ENCODE results near the gene FOXK1.

Gene FOXK1

GRCh38 chr7:4763091-4763793 is 81.1 kb downstream of the FOXK1 start:
- in situ Hi-C loops (cut with MboI; ENCODE audit: low sequenced_read_pairs), result loop anchor here (25.0 kb wide), 1 partner anchor 151 kb away; no protein-coding TSS in a partner anchor

DNA sequence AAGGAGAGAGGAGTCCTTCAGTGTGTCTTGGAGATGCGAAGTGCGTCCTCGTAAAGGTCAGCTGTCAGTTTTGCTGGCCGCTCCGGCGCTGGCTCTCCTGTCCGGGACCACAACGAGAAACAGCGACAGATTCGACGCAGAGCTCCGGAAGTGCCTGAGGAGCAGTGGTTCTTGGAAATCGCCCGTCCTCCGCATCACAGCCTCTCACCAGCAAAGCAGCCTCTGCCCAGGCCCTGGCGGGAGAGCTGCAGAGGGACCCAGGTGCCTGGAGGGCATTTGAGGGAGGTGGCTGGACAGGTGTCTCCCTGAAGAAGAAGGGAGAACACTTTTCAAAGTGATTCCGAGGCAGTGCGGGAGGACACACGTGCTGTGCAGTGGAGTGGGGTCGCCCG is 81.7 kb downstream of the FOXK1 start:
- in situ Hi-C loops (cut with MboI; ENCODE audit: low sequenced_read_pairs), result loop anchor here (25.0 kb wide), 1 partner anchor 151 kb away; no protein-coding TSS in a partner anchor

DNA sequence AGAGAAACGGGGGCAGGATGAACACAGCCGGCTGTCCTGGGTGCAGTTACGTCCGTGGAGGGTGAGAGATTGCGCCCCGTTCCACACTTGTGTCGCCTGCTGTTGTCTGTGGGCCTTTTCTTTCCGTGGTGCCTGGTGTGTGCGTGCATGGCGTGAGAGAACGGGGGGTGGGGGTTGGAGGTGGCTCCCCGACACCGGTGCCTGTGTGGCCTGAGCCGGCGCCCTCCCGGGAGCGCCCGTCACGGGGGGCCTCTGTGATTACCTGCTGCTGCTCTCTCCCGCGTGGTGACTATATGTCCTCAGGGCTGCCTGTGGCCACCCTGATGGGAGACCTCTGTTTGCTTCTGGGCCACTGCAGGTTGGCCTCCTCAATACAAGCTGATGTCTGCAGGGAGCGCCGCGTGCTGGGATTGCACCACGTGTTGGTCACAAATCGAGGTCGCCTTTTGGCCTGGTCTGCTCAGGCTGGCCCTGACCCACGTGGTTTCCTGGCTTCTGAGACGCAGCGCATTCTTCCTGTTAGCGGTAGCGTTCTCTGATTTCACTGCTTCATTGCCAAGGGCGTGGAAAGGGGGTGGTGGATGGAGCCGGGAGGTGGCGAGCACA is 82.4 kb downstream of the FOXK1 start:
- in situ Hi-C loops (cut with MboI; ENCODE audit: low sequenced_read_pairs), result loop anchor here (25.0 kb wide), 1 partner anchor 152 kb away; no protein-coding TSS in a partner anchor

- in situ Hi-C loops (cut with MboI; ENCODE audit: low sequenced_read_pairs), result loop anchor here (25.0 kb wide), 1 partner anchor 154 kb away; no protein-coding TSS in a partner anchor
These were observed 83.8 kb downstream of the FOXK1 start for GRCh38 chr7:4765776-4766490.

GRCh38 chr7:4766666-4767519 is 84.8 kb downstream of the FOXK1 start:
- in situ Hi-C loops (cut with MboI; ENCODE audit: low sequenced_read_pairs), result loop anchor here (25.0 kb wide), 1 partner anchor 155 kb away; no protein-coding TSS in a partner anchor

DNA sequence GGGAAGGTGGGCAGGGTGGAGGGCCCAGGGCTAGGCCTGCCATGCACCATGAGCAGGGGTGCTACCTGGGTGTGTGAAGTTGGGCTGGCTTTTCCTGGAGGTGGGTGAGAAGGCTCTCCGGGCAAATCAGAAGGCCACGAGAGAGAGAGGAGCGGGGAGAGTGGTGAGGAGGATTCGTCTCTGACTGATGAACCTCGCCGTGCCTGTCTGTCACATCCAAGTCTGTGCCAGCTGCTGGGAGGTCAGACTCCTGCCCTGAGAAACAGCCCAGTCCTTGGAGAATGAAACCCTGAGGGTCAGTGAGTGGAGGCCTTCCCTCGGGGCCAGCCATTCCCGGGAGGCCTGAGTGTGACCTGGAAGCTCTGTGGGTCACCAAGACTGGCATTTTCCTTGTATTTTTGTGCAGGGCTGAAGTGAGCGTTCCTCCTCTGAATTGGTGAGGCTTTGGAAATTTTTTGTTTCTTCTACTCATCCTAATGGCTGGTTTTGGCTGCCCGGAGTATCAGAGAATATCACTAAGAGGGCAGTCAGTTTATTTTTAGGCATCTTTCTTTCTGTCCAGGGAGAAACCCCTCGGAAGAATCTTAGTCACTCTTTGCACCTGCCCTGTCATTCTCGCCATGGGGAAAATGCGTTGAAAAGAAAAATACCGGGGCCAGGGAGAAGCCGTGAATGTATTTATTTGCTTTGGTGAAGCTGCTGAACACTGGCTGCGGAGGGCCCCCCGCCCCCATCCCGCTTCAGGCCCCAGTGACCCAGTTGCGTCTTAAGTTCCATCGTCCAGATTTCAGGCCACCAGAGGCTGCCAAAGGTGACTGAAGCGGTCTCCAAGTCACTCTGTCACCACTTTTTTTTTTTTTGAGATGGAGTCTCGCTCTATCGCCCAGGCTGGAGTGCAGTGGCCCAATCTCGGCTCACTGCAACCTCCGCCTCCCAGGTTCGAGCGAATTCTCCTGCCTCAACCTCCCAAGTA is 86.8 kb downstream of the FOXK1 start:
- in situ Hi-C loops (cut with MboI; ENCODE audit: low sequenced_read_pairs), result loop anchor here (25.0 kb wide), 1 partner anchor 157 kb away; no protein-coding TSS in a partner anchor

GRCh38 chr7:4769761-4770160 is 87.7 kb downstream of the FOXK1 start:
- in situ Hi-C loops (cut with MboI; ENCODE audit: low sequenced_read_pairs), result loop anchor here (25.0 kb wide), 1 partner anchor 157 kb away; no protein-coding TSS in a partner anchor

DNA sequence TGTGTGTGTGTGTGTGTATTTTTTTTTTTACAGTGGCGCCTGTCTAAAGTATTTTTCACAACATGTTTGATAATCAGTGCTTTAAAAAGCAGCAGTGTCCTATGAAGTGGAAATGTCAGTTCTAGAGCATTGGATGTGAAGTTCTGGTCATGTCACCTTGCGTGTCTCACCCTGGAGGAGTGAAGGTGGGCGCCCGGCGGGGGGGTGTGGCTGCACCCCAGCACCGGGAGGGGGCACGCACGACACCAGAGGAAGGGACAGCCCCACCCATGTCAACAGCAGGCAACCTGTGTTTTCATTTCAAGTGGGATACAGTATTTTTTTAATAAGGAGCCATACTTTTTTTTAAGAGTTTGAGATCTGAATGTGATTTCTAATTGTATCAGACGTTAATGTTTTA is 88.8 kb downstream of the FOXK1 start:
- in situ Hi-C loops (cut with MboI; ENCODE audit: low sequenced_read_pairs), result loop anchor here (25.0 kb wide), 1 partner anchor 159 kb away; no protein-coding TSS in a partner anchor

- in situ Hi-C loops (cut with MboI; ENCODE audit: low sequenced_read_pairs), result loop anchor here (25.0 kb wide), 1 partner anchor 159 kb away; no protein-coding TSS in a partner anchor
These were observed 89.6 kb downstream of the FOXK1 start for GRCh38 chr7:4771737-4772136.

- in situ Hi-C loops (cut with MboI; ENCODE audit: low sequenced_read_pairs), result loop anchor here (25.0 kb wide), 1 partner anchor 160 kb away; no protein-coding TSS in a partner anchor
These were observed 90.2 kb downstream of the FOXK1 start for GRCh38 chr7:4772306-4772705.

GRCh38 chr7:4774007-4774406 is 91.9 kb downstream of the FOXK1 start:
- in situ Hi-C loops (cut with MboI; ENCODE audit: low sequenced_read_pairs), result loop anchor here (25.0 kb wide), 1 partner anchor 162 kb away; no protein-coding TSS in a partner anchor

DNA sequence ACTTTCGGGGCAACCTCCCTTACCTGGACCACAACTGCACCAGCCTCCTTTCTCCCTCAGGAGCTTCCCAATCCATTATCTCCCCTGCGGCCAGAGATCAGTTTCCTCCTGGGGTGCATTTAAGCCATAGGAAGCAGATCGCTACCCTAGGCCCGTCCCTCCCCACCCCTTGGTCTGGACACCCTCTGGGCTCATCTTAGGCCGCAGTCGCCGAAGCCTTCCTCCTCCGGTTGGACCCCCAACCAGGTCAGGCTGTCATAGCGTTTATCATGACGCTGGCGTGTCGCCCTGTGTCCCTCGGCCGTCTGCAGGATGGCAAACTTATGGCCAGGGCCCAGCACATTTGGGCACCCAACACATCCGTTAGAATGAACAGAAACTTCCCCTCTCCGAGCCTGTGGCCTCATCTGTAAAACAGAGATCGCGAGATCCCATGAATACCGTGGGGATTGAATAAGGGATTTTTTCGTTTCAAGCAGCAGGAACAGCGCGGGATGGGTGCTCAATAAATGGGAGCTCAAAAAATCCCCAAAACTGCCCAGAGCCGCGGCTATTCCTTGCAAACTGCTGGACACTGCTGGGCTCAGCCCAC is 92.7 kb downstream of the FOXK1 start:
- in situ Hi-C loops (cut with MboI; ENCODE audit: low sequenced_read_pairs), result loop anchor here (25.0 kb wide), 1 partner anchor 162 kb away; no protein-coding TSS in a partner anchor

- in situ Hi-C loops (cut with MboI; ENCODE audit: low sequenced_read_pairs), result no loop called here
These were observed 93.3 kb downstream of the FOXK1 start, which contains the start of gene AP5Z1 for GRCh38 chr7:4775250-4775847. AP5Z1 (plus strand) TSS chr7:4775623; CDS start chr7:4775716, 93 bp downstream.

DNA sequence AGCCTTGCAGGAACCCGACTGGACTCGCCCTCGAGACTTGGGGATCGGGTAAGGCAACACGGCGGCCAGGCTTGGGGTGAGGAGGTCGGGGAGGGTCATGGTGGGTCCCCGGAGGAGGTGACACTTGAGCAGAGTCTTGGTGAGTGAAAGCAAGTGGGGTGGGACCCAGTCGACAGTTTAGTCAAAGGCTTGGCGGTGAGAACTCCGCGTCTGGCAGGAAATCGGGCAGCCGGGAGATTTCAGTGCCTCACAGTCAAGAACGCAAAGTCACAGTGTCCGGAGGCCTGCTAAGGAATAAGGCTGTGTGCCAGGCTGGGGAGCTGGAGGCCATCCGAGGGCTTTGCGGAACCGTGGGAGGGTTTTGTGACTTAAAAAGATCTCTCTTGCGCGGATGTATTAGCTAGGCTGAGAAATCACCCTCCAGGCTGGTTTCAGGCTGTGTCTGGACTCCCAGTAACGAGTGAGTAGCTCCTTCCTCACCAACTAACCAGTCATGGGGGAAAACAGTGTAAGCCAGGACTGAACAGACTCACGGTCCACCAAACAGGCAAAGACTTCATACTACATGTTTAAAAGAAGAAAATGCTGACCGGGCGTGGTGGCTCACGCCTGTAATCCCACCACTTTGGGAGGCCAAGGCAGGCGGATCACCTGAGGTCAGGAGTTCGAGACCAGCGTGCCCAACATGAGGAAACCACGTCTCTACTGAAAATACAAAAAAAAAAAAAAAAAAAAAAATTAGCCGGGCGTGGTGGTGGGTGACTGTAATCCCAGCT is 93.9 kb downstream of the FOXK1 start:
- in situ Hi-C loops (cut with MboI; ENCODE audit: low sequenced_read_pairs), result no loop called here

DNA sequence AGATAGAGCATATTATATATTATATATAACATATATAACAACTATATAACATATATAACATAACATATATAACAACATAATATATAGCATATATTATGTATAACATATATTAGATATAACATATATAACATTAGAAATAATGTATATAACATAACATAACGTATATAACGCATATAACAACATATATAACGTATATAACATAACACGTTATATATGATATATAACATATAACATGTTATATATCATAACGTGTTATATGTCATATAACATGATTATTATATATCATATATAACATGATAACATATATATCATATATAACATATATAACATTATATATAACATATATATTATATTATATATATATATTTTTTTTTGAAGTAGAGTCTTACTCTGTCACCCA is 97.0 kb downstream of the FOXK1 start:
- in situ Hi-C loops (cut with MboI; ENCODE audit: low sequenced_read_pairs), result no loop called here

- in situ Hi-C loops (cut with MboI; ENCODE audit: low sequenced_read_pairs), result no loop called here
These were observed 99.4 kb downstream of the FOXK1 start for GRCh38 chr7:4781366-4782069.
